ENCODE results near the gene ELMOD1. TPM values are rescaled to one million over a fixed set of nuclear protein-coding genes. Genes with fewer than 3 reads are reported as not detected.

The ELMOD1 gene
- total and polyA plus RNA-seq, 2 of the 4 experiments (the other 2 are of a cell fraction), result 0.18 to 0.29 TPM

DNA sequence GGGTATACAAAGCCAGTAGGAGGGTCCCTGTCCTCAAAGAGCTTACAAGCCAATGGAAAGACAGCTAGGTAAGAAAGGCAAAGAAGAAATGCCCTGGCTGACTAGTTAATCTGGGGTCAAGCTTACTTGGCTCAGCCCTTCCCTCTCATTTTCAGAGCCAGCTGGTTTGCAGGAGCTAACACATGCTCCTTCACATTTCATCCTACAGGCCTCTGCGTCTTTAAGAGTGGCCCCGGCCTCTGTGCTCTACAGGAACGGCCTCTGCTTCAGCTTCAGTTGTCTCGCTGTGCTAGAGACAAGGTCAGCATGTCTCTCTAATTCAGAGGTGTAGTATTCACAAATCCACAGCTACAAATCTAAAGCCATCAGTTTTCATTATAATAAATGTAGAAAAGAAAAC lies 40.6 kb upstream of the ELMOD1 start:
- in situ Hi-C loops (cut with MboI; ENCODE audit: low sequenced_read_pairs), result no loop called here
- ChIA-PET POLR2A (ENCODE audit: unreplicated experiment) (no interaction called here), CTCF (no interaction called here)
- H3K79me1 ChIP-seq (ENCODE audit: low read depth in 1 of 2, low read length in 2 of 2), result no peaks in the 10 kb centered on the region
- no peak overlapping the region for H4K5ac ChIP-seq (ENCODE audit: low read depth, low read length)
- DNase-seq, result no peak
- no peak overlapping the region for H2AFZ ChIP-seq (replicated peaks; ENCODE audit: low read length, poor library complexity)
- H3K4ac ChIP-seq (ENCODE audit: low read depth, low read length), result no peak overlapping the region
- H3K27me3 ChIP-seq (ENCODE audit: control insufficient read depth, insufficient read depth, low read length), result no peaks in the 10 kb centered on the region
- TF ChIP-seq USF2 (IDR thresholded peaks at IDR 0.05; ENCODE audit: low read depth, low read length) (no peak), BHLHE40 (IDR thresholded peaks at IDR 0.05; ENCODE audit: low read depth, low read length) (no peak), SMC3 (IDR thresholded peaks at IDR 0.05; ENCODE audit: low read depth, low read length) (no peak)
- no peak overlapping the region for H3K18ac ChIP-seq (ENCODE audit: low read depth, low read length)
- dilution Hi-C loops (cut with HindIII; ENCODE audit: low sequenced_read_pairs, unreplicated experiment), result no loop called here
- H3K9me1 ChIP-seq (ENCODE audit: insufficient read depth, low read length), result no peaks in the 10 kb centered on the region
- H3K27ac ChIP-seq (ENCODE audit: insufficient read depth, low read length), result no peak overlapping the region
- H2AK9ac ChIP-seq (replicated peaks; ENCODE audit: low read depth, low read length, poor library complexity), result no peak overlapping the region
- intact Hi-C loops (cut with micrococcal nuclease), result no loop called here
- H2BK120ac ChIP-seq (ENCODE audit: low read depth, low read length), result no peak overlapping the region
- no peak overlapping the region for H2BK5ac ChIP-seq (ENCODE audit: low read depth, low read length, poor library complexity, severe bottlenecking)
- no peak overlapping the region for H3K9ac ChIP-seq (ENCODE audit: low read depth, low read length)
- H3K56ac ChIP-seq (ENCODE audit: extremely low read depth, insufficient read depth, low read length), result no peak overlapping the region
- H3K9me3 ChIP-seq (ENCODE audit: control insufficient read depth, insufficient read depth, low read length), result no peaks in the 10 kb centered on the region
- H4K20me1 ChIP-seq (ENCODE audit: insufficient read depth, low read length), result no peaks in the 10 kb centered on the region
- no peak overlapping the region for H3K14ac ChIP-seq (replicated peaks; ENCODE audit: low read depth, low read length)
- ATAC-seq (ENCODE audit: low read depth), result no peak
- H2BK15ac ChIP-seq (ENCODE audit: low read depth, low read length), result no peak overlapping the region
- no peak overlapping the region for H3K23ac ChIP-seq (ENCODE audit: low read depth, low read length)
- no peak overlapping the region for H3K4me2 ChIP-seq (ENCODE audit: low read depth, low read length)
- H4K8ac ChIP-seq (ENCODE audit: low read depth in 2 of 2, low read length in 2 of 2), result no peak overlapping the region
- peaks cover 7% of the 10 kb centered on the region; the same call in 1 of the 2 replicates for H3K36me3 ChIP-seq (ENCODE audit: control insufficient read depth, insufficient read depth, low read length)
- H2BK20ac ChIP-seq (ENCODE audit: low read depth, low read length), result no peak overlapping the region
- H3K4me1 ChIP-seq (ENCODE audit: control insufficient read depth, insufficient read depth, low read length), result no peaks in the 10 kb centered on the region
- no peak overlapping the region for H3K4me3 ChIP-seq (ENCODE audit: insufficient read depth, low read depth, low read length)
- no peak overlapping the region for H4K91ac ChIP-seq (ENCODE audit: insufficient read depth, low read depth, low read length)
- no CpG with 5 or more reads among the region's 4 CpGs for WGBS, 2 experiments (ENCODE audit: extremely low coverage in 2 of 2, insufficient read length in 1 of 2)
- BruUV-seq (replicated peaks), result no TSS peak
- H2AK5ac ChIP-seq (ENCODE audit: low read depth, low read length), result no peak overlapping the region
